Naive thymus-derived CD4-positive, alpha-beta T cell (primary cell): Measurements from ENCODE around the gene RBM5. TPM values are rescaled to one million over a fixed set of nuclear protein-coding genes. Genes with fewer than 3 reads are reported as not detected.
A peak's percentile ranks its signal among the peaks of the same experiment; 100 is the strongest.

Experiments
- ATAC-seq: fragments of 150-1000 bp; cut with Tn5 transposase; 2 replicates; pipeline ENCODE4 v1.10.0; 2021; ENCODE audit warnings: mild to moderate bottlenecking, moderate library complexity
- CTCF ChIA-PET: fragments of 350-600 bp; sonication (Branson Sonifier 250); formaldehyde crosslinking; loops from one replicate; lab custom pipeline; 2021; ENCODE audit warnings: antibody characterized with exemption; lab: Charles Lee
- POLR2A ChIA-PET: fragments of 350-600 bp; sonication (Branson Sonifier 250); formaldehyde crosslinking; loops from one replicate; lab custom pipeline; 2021; ENCODE audit warnings: antibody characterized with exemption, inconsistent platforms; lab: Charles Lee
- DNase-seq, 9 donors: peaks; one replicate each; pipeline versions ENCODE4 v3.0.0 to v3.0.0-alpha.2; 2020 to 2022; ENCODE audit warnings: mixed read lengths in 1 of 9
- H3K27ac ChIP-seq: one replicate; pipeline ENCODE4 v1.7.0; 2013; ENCODE audit warnings: mild to moderate bottlenecking, low read depth, low read length, moderate library complexity
- H3K27me3 ChIP-seq, 2 donors: one replicate each; pipeline ENCODE4 v1.7.0; 2013; ENCODE audit warnings: low read length in 2 of 2, mild to moderate bottlenecking in 2 of 2, moderate library complexity in 2 of 2; ENCODE audit not compliant: control insufficient read depth in 2 of 2, insufficient read depth in 2 of 2
- H3K36me3 ChIP-seq, 3 experiments: 1 replicate in 2 of 3; 2 replicates in 1 of 3; pipeline ENCODE4 v1.7.0; 2013; ENCODE audit warnings: low read length in 3 of 3, mild to moderate bottlenecking in 3 of 3, moderate library complexity in 1 of 3; ENCODE audit not compliant: insufficient read depth in 3 of 3, control insufficient read depth in 2 of 3
- H3K4me1 ChIP-seq, 2 donors: one replicate each; pipeline ENCODE4 v1.7.0; 2013; ENCODE audit warnings: low read length in 2 of 2, mild to moderate bottlenecking in 2 of 2, moderate library complexity in 1 of 2; ENCODE audit not compliant: control insufficient read depth in 2 of 2, insufficient read depth in 2 of 2
- H3K4me3 ChIP-seq: 2 replicates; pipeline ENCODE4 v1.7.0; 2013; ENCODE audit warnings: mild to moderate bottlenecking, low read length
- H3K9me3 ChIP-seq, 3 experiments: 1 replicate in 2 of 3; 2 replicates in 1 of 3; pipeline ENCODE4 v1.7.0; 2013; ENCODE audit warnings: low read length in 3 of 3; ENCODE audit not compliant: control insufficient read depth in 2 of 3
- H3K27ac Mint-ChIP-seq, 9 donors: one replicate each; pipeline ENCODE4 v1.8.0; 2020 to 2022; ENCODE audit warnings: mixed read lengths in 9 of 9, mild to moderate bottlenecking in 8 of 9, moderate library complexity in 5 of 9, inconsistent platforms in 2 of 9
- H3K27me3 Mint-ChIP-seq, 5 donors: one replicate each; pipeline ENCODE4 v1.8.0; 2021 to 2022; ENCODE audit warnings: mixed read lengths in 5 of 5, mild to moderate bottlenecking in 1 of 5
- H3K36me3 Mint-ChIP-seq, 5 donors: one replicate each; pipeline ENCODE4 v1.8.0; 2020 to 2022; ENCODE audit warnings: mixed read lengths in 5 of 5, mild to moderate bottlenecking in 3 of 5, inconsistent platforms in 1 of 5
- H3K4me1 Mint-ChIP-seq, 7 donors: one replicate each; pipeline ENCODE4 v1.8.0; 2020 to 2022; ENCODE audit warnings: mixed read lengths in 7 of 7, mild to moderate bottlenecking in 3 of 7, inconsistent platforms in 1 of 7
- H3K4me3 Mint-ChIP-seq, 10 donors: one replicate each; pipeline ENCODE4 v1.8.0; 2020 to 2022; ENCODE audit warnings: mild to moderate bottlenecking in 10 of 10, mixed read lengths in 10 of 10, moderate library complexity in 6 of 10, inconsistent platforms in 2 of 10
- H3K9me3 Mint-ChIP-seq, 11 donors: one replicate each; pipeline ENCODE4 v1.8.0; 2020 to 2022; ENCODE audit warnings: mixed read lengths in 11 of 11, mild to moderate bottlenecking in 4 of 11, inconsistent platforms in 1 of 11, moderate library complexity in 1 of 11
- intact Hi-C, 2 donors: fragments of 100-400 bp; cut with micrococcal nuclease; formaldehyde crosslinking; loops; one replicate each; pipeline ENCODE4 v1.15.1; 2023
- polyA plus RNA-seq, 2 donors: library from polyadenylated mRNA; unstranded; fragments of 300-500 nt; fragmentation: Illumina TruSeq; gene quantifications; one replicate each; pipeline ENCODE4 v1.2.3, GENCODE V29; 2021
- total RNA-seq, 6 experiments: library from RNA in 5 of 6; stranded (reverse) in 5 of 6; gene quantifications; 1 replicate in 5 of 6; 2 replicates in 1 of 6; pipeline ENCODE4 v1.2.3 and lab custom pipeline; 2021 to 2026

The RBM5 gene
- total and polyA plus RNA-seq, 7 experiments from 2014 or later: 45.6 to 420 (median 320) TPM

GRCh38 chr3:50118237-50118636, 29.5 kb downstream of the RBM5 start:
- H3K4me3 Mint-ChIP-seq: no peak overlapping the region
- H3K4me1 ChIP-seq: no peaks in the 10 kb centered on the region
- DNase-seq (no peak), ATAC-seq (no peak)
- H3K27me3 ChIP-seq: no peaks in the 10 kb centered on the region
- no peak overlapping the region for H3K4me3 ChIP-seq
- H3K36me3 ChIP-seq: peaks cover 43 to 78% (median 52%) of the 10 kb centered on the region in 3 experiments
- H3K36me3 Mint-ChIP-seq: peaks cover 11 to 45% (median 30%) of the 10 kb centered on the region in 5 donors
- POLR2A ChIA-PET: interaction anchor here (0.6 kb wide), 1 partner anchor 119 kb away, joined by 5 read pairs; no protein-coding TSS in a partner anchor
- H3K27me3 Mint-ChIP-seq: no peaks in the 10 kb centered on the region
- peak overlapping the region in 2 of 9 donors; percentile 3 to 30 for H3K27ac Mint-ChIP-seq
- H3K27ac ChIP-seq: no peak overlapping the region
- CTCF ChIA-PET: interaction anchor here (0.6 to 1.2 kb wide), 3 partner anchors 8 to 168 kb away, joined by 3 to 4 read pairs (median 3); no protein-coding TSS in a partner anchor
- H3K9me3 ChIP-seq: no peaks in the 10 kb centered on the region
- H3K9me3 Mint-ChIP-seq: no peaks in the 10 kb centered on the region
- intact Hi-C loops: no loop called here
- peaks cover 0 to 14% (median 0%) of the 10 kb centered on the region in 7 donors for H3K4me1 Mint-ChIP-seq

- H3K4me1 Mint-ChIP-seq: peaks cover 0 to 9% (median 0%) of the 10 kb centered on the region in 7 donors
- POLR2A ChIA-PET: interaction anchor here (0.6 to 1.2 kb wide), 3 partner anchors 18 to 59 kb away, joined by 3 to 5 read pairs (median 3); no protein-coding TSS in a partner anchor
- Histone ChIP-seq H3K36me3 (peaks cover 31 to 63% (median 36%) of the 10 kb centered on the region in 3 experiments), H3K4me3 (no peak overlapping the region), H3K27ac (no peak overlapping the region), H3K27me3 (no peaks in the 10 kb centered on the region), H3K9me3 (no peaks in the 10 kb centered on the region), H3K4me1 (no peaks in the 10 kb centered on the region)
- no peak overlapping the region for H3K4me3 Mint-ChIP-seq
- ATAC-seq (no peak), DNase-seq (no peak)
- no peaks in the 10 kb centered on the region for H3K27me3 Mint-ChIP-seq
- CTCF ChIA-PET: interaction anchor here (0.7 to 2.3 kb wide), 3 partner anchors 20 to 107 kb away, joined by 3 to 10 read pairs (median 3); no protein-coding TSS in a partner anchor
- peaks cover 7 to 33% (median 23%) of the 10 kb centered on the region in 5 donors for H3K36me3 Mint-ChIP-seq
- H3K27ac Mint-ChIP-seq: no peak overlapping the region
- intact Hi-C loops: no loop called here
- no peaks in the 10 kb centered on the region for H3K9me3 Mint-ChIP-seq
These were observed 31.1 kb downstream of the RBM5 start for GRCh38 chr3:50119786-50120185.

GRCh38 chr3:50120364-50121071, 31.8 kb downstream of the RBM5 start:
- H3K27ac ChIP-seq: no peak overlapping the region
- ATAC-seq (no peak), DNase-seq (no peak)
- Mint-ChIP-seq H3K27me3 (no peaks in the 10 kb centered on the region), H3K9me3 (no peaks in the 10 kb centered on the region), H3K4me3 (no peak overlapping the region), H3K27ac (peak overlapping the region in 2 of 9 donors; percentile 38 to 54), H3K4me1 (peaks cover 0 to 9% (median 0%) of the 10 kb centered on the region in 7 donors), H3K36me3 (peaks cover 3 to 28% (median 18%) of the 10 kb centered on the region in 5 donors)
- H3K9me3 ChIP-seq: no peaks in the 10 kb centered on the region
- no peaks in the 10 kb centered on the region for H3K27me3 ChIP-seq
- H3K4me3 ChIP-seq: no peak overlapping the region
- intact Hi-C loops: loop anchor here (1.0 kb wide), 2 partner anchors 106 to 153 kb away; no protein-coding TSS in a partner anchor
- no peaks in the 10 kb centered on the region for H3K4me1 ChIP-seq
- ChIA-PET CTCF (interaction anchor here (0.5 to 2.3 kb wide), 7 partner anchors 19 to 151 kb away, joined by 3 to 10 read pairs (median 3); no protein-coding TSS in a partner anchor), POLR2A (interaction anchor here (0.6 to 1.2 kb wide), 2 partner anchors 18 to 58 kb away, joined by 3 read pairs; no protein-coding TSS in a partner anchor)
- peaks cover 25 to 56% (median 29%) of the 10 kb centered on the region in 3 experiments for H3K36me3 ChIP-seq

GRCh38 chr3:50121072-50122032, 32.6 kb downstream of the RBM5 start:
- ChIA-PET POLR2A (interaction anchor here (0.6 to 1.2 kb wide), 2 partner anchors 19 to 69 kb away, joined by 3 read pairs; no protein-coding TSS in a partner anchor), CTCF (interaction anchor here (0.9 to 2.3 kb wide), 5 partner anchors 19 to 151 kb away, joined by 3 to 10 read pairs (median 3); no protein-coding TSS in a partner anchor)
- ATAC-seq: peak; percentile 88
- Mint-ChIP-seq H3K36me3 (peaks cover 0 to 20% (median 10%) of the 10 kb centered on the region in 5 donors), H3K27me3 (no peaks in the 10 kb centered on the region), H3K4me3 (peak overlapping the region in 1 of 10 donors; percentile 43), H3K4me1 (peaks cover 0 to 9% (median 0%) of the 10 kb centered on the region in 7 donors), H3K9me3 (no peaks in the 10 kb centered on the region), H3K27ac (peak overlapping the region in 5 of 9 donors; percentile 38 to 55 (median 52))
- Histone ChIP-seq H3K4me3 (no peak overlapping the region), H3K9me3 (no peaks in the 10 kb centered on the region), H3K36me3 (peaks cover 16 to 47% (median 20%) of the 10 kb centered on the region in 3 experiments), H3K27me3 (no peaks in the 10 kb centered on the region), H3K27ac (peak overlapping the region; percentile 43), H3K4me1 (no peaks in the 10 kb centered on the region)
- intact Hi-C loops: loop anchor here (1.0 kb wide), 2 partner anchors 105 to 152 kb away; no protein-coding TSS in a partner anchor
- peak; percentile 43 to 72 (median 57) for DNase-seq

- no peaks in the 10 kb centered on the region for H3K9me3 Mint-ChIP-seq
- H3K9me3 ChIP-seq: no peaks in the 10 kb centered on the region
- no peak for ATAC-seq
- H3K36me3 ChIP-seq: peaks cover 9 to 40% (median 13%) of the 10 kb centered on the region in 3 experiments
- peaks cover 0 to 9% (median 0%) of the 10 kb centered on the region in 7 donors for H3K4me1 Mint-ChIP-seq
- H3K27ac ChIP-seq: no peak overlapping the region
- DNase-seq: no peak
- peaks cover 0 to 14% (median 10%) of the 10 kb centered on the region in 5 donors for H3K36me3 Mint-ChIP-seq
- no peak overlapping the region for H3K4me3 ChIP-seq
- no peaks in the 10 kb centered on the region for H3K27me3 Mint-ChIP-seq
- POLR2A ChIA-PET: interaction anchor here (0.5 to 0.6 kb wide), 3 partner anchors 68 to 105 kb away, joined by 3 to 4 read pairs (median 4); no protein-coding TSS in a partner anchor
- H3K4me1 ChIP-seq: no peaks in the 10 kb centered on the region
- no peaks in the 10 kb centered on the region for H3K27me3 ChIP-seq
- CTCF ChIA-PET: interaction anchor here (1.0 kb wide), 1 partner anchor 43 kb away, joined by 4 read pairs; no protein-coding TSS in a partner anchor
- H3K27ac Mint-ChIP-seq: peak overlapping the region in 3 of 9 donors; percentile 40 to 70 (median 50)
- intact Hi-C loops: no loop called here
- no peak overlapping the region for H3K4me3 Mint-ChIP-seq
These were observed 33.4 kb downstream of the RBM5 start for GRCh38 chr3:50122071-50122470.
